Amygdala (tissue), 56 donors: ENCODE results near the gene ACBD6.

ENCODE experiments used
- DNase-seq, 56 donors: peaks; one replicate each; lab custom pipeline; 2025; lab: John Stamatoyannopoulos, UW

The ACBD6 gene

DNA sequence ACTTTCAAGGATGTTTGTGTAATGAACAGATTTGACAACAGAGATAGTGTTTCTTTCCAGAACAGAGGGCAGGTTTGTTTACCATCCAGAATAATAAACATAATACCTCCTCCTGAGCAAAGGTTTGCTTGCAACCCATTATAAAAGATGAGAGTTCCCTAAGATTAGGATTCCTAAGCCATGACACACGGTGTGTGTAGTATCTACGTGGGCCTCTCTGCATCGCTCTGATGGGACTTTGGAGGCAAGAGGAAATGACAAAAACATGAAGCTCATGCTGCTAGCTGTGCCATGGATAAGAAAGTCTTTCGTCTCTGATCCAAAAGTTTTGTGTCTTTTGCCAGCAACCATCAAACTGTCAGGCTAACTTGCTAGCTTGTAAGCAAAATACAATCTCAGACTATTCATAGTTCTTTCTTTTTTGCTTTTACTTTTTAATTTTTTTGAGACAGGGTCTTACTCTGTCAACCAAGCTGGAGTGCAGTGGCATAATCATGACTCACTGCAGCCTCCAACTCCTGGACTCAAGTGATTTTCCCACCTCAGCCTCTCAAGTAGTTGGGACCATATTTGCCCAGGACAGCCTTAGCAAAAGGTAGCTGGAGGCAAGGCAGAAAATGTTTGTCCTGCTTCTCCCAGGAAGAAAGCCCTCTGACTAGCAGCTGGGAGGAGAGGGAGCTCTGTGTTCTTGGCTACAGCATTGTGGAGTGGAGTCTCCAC, 191.2 kb downstream of the ACBD6 start:
- DNase-seq = no peak

DNA sequence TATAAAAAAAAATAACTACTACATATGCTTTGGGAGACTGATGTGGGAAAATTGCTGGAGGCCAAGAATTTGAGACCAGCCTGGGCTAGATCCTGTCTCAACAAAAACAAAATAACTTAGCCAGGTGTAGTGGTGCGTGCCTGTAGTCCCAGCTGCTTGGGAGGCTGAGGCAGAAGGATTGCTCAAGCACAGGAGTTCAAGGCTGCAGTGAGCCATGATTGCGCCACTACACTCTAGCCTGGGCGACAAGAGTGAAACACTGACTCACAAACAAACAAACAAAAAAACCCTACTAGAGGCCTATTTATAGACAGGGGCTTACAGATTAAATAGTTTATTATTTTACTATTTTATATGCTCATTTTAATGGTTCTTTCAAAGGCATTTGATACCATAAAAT, 192.3 kb downstream of the ACBD6 start:
- no peak for DNase-seq

DNA sequence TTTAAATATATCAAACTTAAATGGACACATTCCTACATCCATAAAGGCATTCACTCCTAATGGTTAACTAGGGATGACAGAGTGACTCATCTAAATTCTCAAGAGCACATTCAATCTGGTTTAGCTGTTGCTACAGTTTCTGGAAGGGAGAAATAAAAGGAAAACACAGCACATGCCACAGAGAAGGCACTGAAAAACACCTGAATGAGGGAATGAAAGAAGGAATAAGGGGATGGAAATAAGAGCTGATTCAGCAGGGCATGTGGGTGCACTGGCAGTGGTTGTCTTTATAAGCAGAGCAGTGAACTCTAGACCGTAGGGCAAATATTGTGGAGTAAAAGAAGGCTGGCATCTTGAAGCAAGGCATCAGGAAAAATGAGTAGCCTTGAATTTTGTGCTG, 193.0 kb downstream of the ACBD6 start:
- no peak for DNase-seq

DNA sequence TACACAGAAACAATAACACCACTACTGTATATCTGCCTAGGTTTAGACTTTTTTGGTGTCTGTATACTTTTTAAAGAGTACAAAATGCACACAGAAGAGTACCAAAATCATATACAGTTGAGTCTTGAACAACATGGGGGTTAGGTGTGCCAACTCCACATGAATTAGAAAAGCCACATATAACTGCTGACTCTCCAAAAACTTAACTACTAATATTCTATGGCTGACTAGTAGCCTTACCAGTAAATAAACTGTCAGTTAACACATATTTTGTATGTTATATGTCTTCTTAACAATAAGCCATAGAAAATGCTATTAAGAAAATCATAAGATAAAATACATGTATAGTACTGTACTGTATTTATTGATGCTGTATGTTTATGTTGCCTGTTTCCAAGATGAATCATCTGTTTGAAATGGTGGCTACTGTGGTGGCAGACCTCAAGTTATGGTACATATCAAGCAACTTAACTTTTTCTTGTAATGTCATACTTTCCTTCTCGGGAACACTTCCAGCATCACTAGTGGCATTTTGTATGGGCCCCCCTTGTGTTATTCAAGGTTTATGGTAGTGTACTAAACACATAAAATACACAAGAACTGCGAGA, 201.1 kb downstream of the ACBD6 start:
- no peak for DNase-seq

DNA sequence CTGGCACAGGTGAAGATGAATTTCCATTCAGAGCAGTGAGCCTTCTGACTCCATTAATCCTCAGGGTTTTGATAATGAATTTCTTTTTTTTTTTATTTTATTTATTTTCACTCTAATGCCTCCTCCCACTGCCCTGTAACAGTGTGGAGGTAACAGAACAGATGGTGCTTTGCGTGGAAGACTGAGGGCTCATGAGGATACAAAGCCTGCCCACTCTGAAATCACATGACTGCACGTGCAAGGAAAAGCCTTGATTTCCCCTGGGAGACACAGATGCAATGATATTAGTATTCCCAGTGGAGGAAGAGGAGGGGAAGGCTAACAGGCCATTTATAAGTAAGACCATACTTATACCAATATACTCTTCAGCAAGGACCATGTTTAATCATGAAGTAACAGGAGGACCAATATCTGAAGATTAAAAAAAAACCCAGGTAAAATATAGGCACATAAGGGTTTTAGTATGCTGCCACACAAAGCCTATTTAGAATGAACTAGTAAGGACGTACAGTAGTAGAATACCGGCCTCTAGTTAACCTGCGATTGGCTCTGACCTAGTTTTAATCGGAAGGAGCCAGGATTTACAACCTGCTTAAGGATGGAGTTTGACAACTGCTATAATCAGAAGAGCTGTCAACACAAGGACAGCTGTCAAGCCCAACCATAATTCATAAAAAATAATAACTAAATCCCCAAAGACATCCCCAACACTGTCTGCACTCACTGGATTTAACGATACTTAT, 202.7 kb downstream of the ACBD6 start:
- no peak for DNase-seq

DNA sequence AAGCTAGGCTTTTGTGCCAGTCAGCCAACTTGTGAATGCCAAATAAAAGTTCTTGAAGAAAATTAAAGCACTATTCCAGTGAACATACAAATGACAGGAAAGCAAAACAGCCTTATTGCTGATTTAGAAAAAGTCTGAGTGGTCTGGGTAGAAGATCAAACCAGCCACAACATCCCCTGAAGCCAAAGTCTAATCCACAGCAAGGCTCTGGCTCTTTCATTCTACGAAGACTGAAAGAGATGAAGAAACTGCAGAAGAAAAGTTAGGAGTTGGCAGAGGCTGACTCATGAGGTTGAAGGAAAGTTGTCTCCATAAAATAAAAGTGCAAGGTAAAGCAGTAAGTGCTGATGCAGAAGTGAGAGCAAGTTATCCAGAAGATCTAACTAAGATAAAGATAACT, 206.4 kb downstream of the ACBD6 start:
- no peak for DNase-seq

DNA sequence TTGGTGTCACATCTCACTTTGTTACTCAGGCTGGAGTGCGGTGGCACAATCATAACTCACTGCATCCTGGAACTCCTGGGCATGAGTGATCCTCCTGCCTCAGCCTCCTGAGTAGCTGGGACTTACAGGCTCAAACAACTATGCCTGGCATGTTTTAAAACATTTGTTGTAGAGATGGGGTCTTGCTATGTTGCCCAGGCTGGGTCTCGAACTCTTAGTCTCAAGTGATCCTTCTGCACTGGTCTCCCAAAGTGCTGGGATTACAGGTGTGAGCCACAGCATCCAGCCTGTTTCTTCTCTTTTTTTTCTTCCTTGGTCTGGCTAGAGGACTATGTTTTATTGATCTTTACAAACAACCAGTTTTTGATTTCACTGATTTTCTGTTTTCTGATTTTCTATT, 207.7 kb downstream of the ACBD6 start:
- no peak for DNase-seq

DNA sequence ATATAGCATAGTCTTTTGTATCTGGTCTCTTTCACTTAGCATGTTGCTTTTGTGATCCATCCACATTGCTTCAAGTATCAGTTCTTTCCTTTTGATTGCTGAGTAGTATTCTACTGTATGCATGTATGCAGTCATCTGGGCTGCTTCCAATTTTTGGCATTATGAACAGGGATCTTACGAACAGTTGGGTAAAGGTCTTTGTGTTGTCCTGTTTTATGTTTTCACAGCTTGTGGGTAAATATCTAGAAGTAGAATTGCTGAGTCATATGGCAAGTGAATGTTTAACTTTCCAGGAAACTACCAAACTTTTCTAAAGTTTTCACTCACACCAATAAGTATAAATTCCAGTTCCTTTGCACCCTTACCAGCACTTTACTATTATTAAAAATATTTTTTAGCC, 211.4 kb downstream of the ACBD6 start:
- DNase-seq = no peak

DNA sequence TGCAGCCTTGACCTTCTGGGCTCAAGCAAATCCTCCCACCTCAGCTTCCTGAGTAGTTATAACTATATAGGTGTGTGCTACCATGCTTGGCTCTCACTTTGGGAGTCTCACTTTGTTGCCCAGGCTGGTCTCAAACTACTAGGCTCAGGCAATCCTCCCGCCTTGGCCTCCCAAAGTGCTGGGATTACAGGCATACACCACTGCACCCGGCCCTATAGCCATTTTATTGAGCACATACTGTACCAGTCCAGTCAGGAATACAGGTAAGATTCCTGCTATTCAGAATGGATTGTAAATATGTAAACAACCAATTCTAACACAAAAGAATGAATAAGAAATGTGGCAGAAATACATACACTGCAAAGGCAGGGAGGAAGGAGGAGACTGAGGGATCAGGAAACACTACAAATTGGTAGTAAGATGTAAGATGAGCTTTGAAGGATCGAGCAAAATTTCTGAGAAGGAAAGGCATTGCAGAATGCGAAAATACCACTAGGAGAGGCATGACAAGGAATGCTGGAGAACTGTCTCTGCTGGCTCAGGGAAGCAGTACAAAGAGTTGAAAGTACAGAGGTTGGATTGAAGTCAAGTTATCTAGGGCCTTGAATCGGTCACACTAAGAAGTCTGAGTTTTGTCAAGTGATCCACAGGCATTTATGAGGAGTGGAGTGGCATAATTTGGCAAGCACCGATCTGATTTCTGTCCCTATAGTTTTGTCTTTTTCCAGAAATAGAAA, 211.9 kb downstream of the ACBD6 start:
- DNase-seq = no peak

DNA sequence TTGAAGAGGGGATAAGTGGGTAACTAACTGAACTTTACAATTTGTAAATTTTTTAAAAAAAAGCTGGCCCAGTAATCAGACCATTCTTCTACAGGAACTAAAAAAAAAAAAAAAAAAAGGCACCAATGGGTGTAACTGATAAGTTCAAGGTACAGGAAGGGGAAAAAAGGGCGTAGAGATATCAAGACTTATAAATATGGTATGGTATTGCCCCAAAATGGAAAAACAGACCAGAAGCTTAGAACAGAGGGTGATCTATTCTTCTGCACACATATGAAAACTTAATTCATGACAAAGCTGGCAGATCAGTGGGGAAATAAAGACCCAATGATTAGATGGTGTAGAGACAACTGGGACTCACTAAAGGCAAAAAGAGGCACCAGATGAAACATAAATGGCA, 213.4 kb downstream of the ACBD6 start:
- DNase-seq = no peak

DNA sequence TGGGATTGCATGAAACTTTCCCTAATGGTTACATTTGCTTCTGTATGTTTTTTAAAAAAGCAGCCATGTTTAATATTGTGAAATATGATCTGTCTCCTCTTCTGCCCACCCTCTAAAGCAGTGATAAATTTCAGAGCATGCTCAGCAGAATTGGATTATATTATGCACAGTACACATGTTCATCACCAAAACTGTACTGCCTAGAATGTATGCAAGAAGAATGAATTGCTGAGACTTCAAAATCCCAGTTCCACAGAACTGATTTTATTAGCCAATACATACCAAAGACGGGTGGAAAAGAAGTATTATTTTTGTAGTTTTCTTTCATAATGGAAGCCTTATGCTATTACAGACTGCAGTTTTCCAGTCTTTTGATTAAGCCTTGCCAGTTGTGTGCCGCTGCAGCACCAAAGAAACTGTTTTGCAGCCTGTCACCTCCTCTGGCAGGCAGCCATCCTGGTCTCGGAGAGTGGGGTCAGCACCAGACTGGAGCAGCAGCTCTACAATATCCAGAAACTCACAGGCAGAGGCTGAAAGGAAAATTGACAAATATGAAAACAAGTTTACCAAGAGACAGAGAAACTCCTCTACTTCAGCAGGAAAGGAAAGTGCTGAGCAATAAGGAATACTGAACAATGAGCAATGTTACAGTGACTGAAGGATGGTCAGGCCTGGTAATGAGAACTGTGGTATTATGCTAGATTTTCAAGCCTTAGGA, 214.2 kb downstream of the ACBD6 start:
- peak in 6 of 56 donors; percentile 10 to 39 (median 18) for DNase-seq

DNA sequence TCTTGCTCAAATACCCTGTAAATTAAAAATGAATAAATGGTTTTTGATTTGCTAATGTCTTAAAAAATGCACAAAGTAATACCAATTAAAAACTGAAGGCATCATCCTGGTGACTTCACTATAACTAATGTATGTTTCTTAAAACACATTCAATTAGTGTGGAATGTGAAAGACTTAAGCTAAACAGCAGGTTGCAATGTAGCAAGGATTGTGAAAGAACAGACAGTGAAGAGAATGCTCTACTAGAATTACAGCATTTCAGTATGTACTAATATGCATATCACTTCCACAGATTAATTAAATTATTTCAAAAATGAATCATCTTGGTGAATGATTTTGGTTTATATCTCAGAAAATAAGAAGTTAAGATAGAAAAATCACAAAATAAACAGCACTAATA, 216.0 kb downstream of the ACBD6 start:
- no peak for DNase-seq

DNA sequence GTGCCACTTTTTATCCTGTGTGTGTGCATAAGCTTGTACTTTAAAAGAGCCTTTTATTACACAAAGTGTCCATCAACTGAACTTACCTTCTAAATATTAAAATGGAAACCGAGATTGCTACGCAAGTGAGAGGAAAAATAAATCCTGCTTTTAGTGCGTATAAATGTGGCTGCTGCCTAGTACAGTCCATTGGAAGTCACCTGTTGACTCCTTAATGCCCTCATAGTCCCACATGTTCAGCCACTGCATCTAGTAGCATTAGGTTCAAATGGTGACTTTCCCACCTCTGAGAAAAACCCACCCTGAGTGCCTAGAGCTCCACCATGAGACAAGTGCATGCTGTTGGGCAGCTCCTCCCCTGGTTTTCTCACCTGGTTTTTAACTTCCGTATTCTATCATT, 219.3 kb downstream of the ACBD6 start:
- DNase-seq = no peak

DNA sequence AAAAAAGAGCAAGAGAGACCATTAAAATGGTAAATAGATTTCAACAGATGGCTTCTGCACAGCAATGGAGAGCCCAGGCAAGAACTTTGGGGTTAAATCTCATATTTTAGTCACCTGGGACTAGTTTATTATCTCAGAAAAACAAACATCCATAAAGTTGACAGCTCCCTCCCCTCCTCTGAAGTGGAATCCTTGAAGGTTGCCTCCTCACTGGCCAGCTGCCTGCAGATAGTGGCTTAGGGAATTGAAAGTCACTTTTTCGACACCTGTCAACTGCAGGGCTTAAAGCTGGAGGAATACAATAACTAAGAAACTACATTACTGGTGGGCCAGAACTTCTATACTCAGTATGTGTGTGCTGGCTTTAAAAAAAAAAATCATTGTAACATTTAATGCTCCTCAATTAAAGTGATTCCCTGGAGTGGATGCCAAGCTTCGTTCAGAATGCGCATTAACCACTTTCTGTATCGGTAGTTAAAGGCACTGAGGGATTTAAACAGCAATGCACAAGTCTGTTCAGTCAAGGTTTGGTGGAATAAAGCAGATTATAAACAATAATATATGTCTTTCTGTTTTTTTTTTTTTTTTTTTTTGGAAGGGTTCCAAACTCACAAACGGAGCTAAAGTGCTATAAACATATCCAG, 219.9 kb downstream of the ACBD6 start:
- DNase-seq = no peak

DNA sequence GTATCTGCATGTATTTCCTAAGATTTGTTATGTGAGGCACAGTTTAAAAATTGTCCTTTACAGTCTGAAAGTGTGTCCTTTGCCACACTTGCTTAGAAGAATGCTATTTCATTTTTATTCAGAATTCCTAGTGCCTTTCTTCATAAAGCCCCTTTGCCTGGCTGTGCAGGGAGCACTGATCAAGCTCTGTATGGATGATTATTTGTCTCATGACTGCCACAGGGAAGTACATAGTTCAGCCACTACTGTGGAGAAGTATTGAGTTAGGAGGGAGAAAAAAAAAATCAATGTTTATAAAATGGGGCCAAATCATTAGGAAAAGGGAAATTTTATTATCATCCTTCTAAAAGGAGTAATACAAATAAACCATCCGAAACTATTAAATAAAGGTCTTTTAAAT, 220.9 kb downstream of the ACBD6 start:
- no peak for DNase-seq

DNA sequence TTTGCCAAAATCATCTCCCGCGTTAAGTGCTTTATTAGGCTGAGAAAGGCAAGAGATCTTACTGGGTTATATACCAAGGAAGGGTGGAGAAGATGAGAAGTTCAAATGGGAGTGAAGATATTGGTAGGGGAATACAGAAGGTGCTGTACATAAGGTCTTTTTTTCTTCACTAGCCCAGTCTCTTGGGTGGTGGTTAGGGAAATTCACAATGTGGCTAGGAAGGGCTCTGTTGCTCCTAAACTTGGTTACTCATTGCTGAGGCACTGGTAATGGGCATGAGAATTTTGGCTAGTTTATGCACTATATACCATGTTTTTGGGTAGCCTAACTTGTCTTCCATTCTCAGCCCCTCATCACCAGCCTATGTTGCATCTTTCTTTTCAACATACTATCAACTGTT, 221.8 kb downstream of the ACBD6 start:
- DNase-seq = no peak

DNA sequence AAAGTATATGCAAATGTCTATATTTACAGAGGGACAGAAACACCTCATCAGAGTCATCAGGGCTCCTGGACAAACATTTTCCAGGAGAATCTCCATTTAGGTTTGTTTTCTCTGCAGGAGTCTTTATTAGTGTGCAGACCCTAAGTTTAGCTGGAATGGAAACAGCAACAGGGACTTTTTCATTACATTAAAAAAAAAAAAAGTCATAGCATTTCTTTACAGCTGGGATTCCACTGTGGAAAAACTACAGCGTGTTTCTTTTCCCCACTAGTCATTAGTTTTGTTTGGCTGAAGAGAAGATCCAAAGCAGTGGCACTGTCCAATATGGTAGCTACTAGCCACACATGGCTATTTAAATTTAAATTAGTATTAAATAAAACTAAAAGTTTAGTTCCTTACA, 222.7 kb downstream of the ACBD6 start:
- DNase-seq = no peak

DNA sequence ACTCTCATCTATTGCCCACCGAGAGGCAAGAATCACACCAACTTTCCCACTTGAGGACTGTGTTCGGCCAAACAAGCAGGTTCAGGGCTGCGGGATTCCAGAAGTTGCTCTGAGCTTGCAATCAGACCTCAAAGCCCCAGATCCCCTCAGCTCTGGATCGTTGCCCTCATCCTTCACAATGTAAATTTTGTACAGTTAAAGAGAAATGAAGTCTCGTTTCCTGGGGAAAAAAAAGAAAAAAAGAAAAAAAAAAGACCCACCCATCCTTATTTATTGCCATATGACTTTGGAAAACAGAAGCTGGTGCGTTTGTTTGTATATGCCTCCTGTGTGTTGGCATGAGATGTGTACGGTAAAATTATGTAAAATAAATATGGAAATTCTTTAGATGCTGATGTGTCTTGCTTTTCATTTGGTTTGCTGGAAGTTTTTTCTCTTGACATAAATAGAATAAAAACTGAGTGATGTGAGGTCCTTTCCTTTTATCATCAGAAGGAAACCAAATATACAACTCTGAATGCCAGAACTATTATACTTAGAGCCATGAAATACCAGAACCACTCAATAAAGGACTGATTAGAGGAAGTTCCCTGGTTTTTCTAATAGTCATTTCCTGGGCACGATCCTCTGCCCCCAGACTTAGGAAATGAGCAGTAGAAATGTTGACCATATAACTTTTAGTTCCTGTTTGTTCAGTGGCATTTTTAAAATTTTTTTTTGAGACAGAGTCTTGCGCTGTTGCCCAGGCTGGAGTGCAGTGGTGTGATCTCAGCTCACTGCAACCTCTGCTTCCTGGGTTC, 223.6 kb downstream of the ACBD6 start:
- DNase-seq = no peak

DNA sequence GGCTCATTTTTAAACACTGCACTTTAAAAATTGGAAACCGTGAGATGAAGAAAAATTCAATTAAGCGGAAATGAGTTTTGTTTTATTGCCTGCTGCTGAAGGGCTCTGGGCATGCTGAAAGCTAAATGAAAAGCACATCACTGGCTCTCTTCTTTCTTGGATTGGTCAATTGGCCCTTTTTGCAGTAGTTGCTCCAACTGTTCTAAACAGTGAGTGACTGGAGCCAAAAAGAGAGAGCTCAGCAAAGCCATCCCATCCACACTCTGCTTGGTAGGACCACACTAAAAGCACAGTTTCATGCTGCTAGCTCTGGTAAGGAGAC, 224.2 kb downstream of the ACBD6 start:
- no peak for DNase-seq
